Natural killer cell (primary cell): Measurements from ENCODE around the gene DDX31. TPM values are rescaled to one million over a fixed set of nuclear protein-coding genes. Genes with fewer than 3 reads are reported as not detected.

Source experiments
- ATAC-seq, 3 donors: fragments of 150-1000 bp in 2 of 3; fragments of 200-7000 bp in 1 of 3; cut with Tn5 transposase; 1 replicate in 1 of 3; 2 replicates in 2 of 3; pipeline ENCODE4 v1.10.0; 2021; ENCODE audit warnings: mild to moderate bottlenecking in 2 of 3, moderate library complexity in 2 of 3
- DNase-seq, 2 donors: peaks; one replicate each; pipeline versions ENCODE4 v3.0.0 to v3.0.0-alpha.2; 2013 to 2021; ENCODE audit warnings: mixed read lengths in 1 of 2
- H3K27ac ChIP-seq: one replicate; pipeline ENCODE4 v1.5.1; 2013; ENCODE audit warnings: mild to moderate bottlenecking, low read length
- H3K27me3 ChIP-seq: one replicate; pipeline ENCODE4 v1.6.1; 2013; ENCODE audit warnings: low read length; ENCODE audit not compliant: control insufficient read depth, insufficient read depth
- H3K36me3 ChIP-seq: one replicate; pipeline ENCODE4 v1.6.1; 2013; ENCODE audit warnings: low read length; ENCODE audit not compliant: control insufficient read depth, insufficient read depth
- H3K4me1 ChIP-seq: one replicate; pipeline ENCODE4 v1.6.1; 2013; ENCODE audit warnings: low read length; ENCODE audit not compliant: control insufficient read depth, insufficient read depth
- H3K4me3 ChIP-seq: one replicate; pipeline ENCODE4 v1.5.1; 2013; ENCODE audit warnings: low read length
- H3K9me3 ChIP-seq: one replicate; pipeline ENCODE4 v1.6.1; 2013; ENCODE audit warnings: low read length; ENCODE audit not compliant: control insufficient read depth, insufficient read depth
- H3K27ac Mint-ChIP-seq, 2 donors: one replicate each; pipeline ENCODE4 v1.8.0; 2022; ENCODE audit warnings: mild to moderate bottlenecking in 2 of 2, mixed read lengths in 2 of 2, moderate library complexity in 1 of 2
- H3K27me3 Mint-ChIP-seq, 2 donors: one replicate each; pipeline ENCODE4 v1.8.0; 2022; ENCODE audit warnings: low read depth in 2 of 2, mixed read lengths in 2 of 2
- H3K36me3 Mint-ChIP-seq: one replicate; pipeline ENCODE4 v1.8.0; 2022; ENCODE audit warnings: mixed read lengths
- H3K4me1 Mint-ChIP-seq, 2 donors: one replicate each; pipeline ENCODE4 v1.8.0; 2022; ENCODE audit warnings: mixed read lengths in 2 of 2
- H3K4me3 Mint-ChIP-seq: one replicate; pipeline ENCODE4 v1.8.0; 2022; ENCODE audit warnings: mild to moderate bottlenecking, moderate library complexity, mixed read lengths
- H3K9me3 Mint-ChIP-seq, 2 donors: one replicate each; pipeline ENCODE4 v1.8.0; 2022; ENCODE audit warnings: mixed read lengths in 2 of 2
- WGBS: methylation state at CpG from one replicate; pipeline ENCODE4 v1.1.7; 2013; ENCODE audit warnings: missing lambda C conversion rate; ENCODE audit not compliant: insufficient coverage; 5-methylcytosine and 5-hydroxymethylcytosine counted together
- intact Hi-C: fragments of 100-400 bp; cut with micrococcal nuclease; formaldehyde crosslinking; loops from one replicate; pipeline ENCODE4 v1.14.2; 2022
- total RNA-seq, 4 donors: library from RNA; stranded (reverse); fragments of 120-200 nt in 1 of 4; gene quantifications; one replicate each; pipeline versions ENCODE4 v1.2.3 to v1.2.4, GENCODE V29; 2013 to 2022
- TF ChIP-seq, protein P1 (sequence below): fragments of 200-600 bp; IDR thresholded peaks from one replicate; pipeline ENCODE4 v1.8.0; 2022; ENCODE audit warnings: antibody characterized with exemption

Gene DDX31
- total RNA-seq, 3 donors from 2014 or later (not counting 1 experiment from before 2014, with no cell fraction given) = 6.5 to 12.2 (median 11.5) TPM

GRCh38 chr9:132548751-132549640, 120.8 kb downstream of the DDX31 start:
- no peak overlapping the region for H3K27ac ChIP-seq
- no peaks in the 10 kb centered on the region for H3K36me3 ChIP-seq
- peaks cover 0 to 4% of the 10 kb centered on the region in 2 donors for H3K4me1 Mint-ChIP-seq
- H3K9me3 Mint-ChIP-seq = no peaks in the 10 kb centered on the region
- peaks cover 21 to 36% of the 10 kb centered on the region in 2 donors for H3K27me3 Mint-ChIP-seq
- H3K4me1 ChIP-seq = peaks cover 7% of the 10 kb centered on the region
- no peak overlapping the region for H3K27ac Mint-ChIP-seq
- H3K9me3 ChIP-seq = no peaks in the 10 kb centered on the region
- intact Hi-C loops = no loop called here
- H3K27me3 ChIP-seq = peaks cover 10% of the 10 kb centered on the region
- DNase-seq (no peak), ATAC-seq (no peak)
- TF ChIP-seq, protein P1, sequence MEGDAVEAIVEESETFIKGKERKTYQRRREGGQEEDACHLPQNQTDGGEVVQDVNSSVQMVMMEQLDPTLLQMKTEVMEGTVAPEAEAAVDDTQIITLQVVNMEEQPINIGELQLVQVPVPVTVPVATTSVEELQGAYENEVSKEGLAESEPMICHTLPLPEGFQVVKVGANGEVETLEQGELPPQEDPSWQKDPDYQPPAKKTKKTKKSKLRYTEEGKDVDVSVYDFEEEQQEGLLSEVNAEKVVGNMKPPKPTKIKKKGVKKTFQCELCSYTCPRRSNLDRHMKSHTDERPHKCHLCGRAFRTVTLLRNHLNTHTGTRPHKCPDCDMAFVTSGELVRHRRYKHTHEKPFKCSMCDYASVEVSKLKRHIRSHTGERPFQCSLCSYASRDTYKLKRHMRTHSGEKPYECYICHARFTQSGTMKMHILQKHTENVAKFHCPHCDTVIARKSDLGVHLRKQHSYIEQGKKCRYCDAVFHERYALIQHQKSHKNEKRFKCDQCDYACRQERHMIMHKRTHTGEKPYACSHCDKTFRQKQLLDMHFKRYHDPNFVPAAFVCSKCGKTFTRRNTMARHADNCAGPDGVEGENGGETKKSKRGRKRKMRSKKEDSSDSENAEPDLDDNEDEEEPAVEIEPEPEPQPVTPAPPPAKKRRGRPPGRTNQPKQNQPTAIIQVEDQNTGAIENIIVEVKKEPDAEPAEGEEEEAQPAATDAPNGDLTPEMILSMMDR = no peak
- no peak overlapping the region for H3K4me3 Mint-ChIP-seq
- H3K36me3 Mint-ChIP-seq = no peaks in the 10 kb centered on the region
- 80% methylated on average over 17 of the region's 17 CpGs for WGBS
- H3K4me3 ChIP-seq = no peak overlapping the region

- Mint-ChIP-seq H3K9me3 (no peaks in the 10 kb centered on the region), H3K27me3 (peaks cover 21 to 36% of the 10 kb centered on the region in 2 donors), H3K4me3 (no peak overlapping the region), H3K4me1 (peaks cover 0 to 4% of the 10 kb centered on the region in 2 donors), H3K36me3 (no peaks in the 10 kb centered on the region), H3K27ac (no peak overlapping the region)
- no peaks in the 10 kb centered on the region for H3K9me3 ChIP-seq
- ATAC-seq = no peak
- peaks cover 7% of the 10 kb centered on the region for H3K4me1 ChIP-seq
- no peak overlapping the region for H3K27ac ChIP-seq
- no peak overlapping the region for H3K4me3 ChIP-seq
- peaks cover 10% of the 10 kb centered on the region for H3K27me3 ChIP-seq
- H3K36me3 ChIP-seq = no peaks in the 10 kb centered on the region
- TF ChIP-seq, protein P1 = no peak
- intact Hi-C loops = no loop called here
- 89% methylated on average over 20 of the region's 21 CpGs for WGBS
- DNase-seq = no peak
Observed at GRCh38 chr9:132547976-132548730, 121.6 kb downstream of the DDX31 start.

DNA sequence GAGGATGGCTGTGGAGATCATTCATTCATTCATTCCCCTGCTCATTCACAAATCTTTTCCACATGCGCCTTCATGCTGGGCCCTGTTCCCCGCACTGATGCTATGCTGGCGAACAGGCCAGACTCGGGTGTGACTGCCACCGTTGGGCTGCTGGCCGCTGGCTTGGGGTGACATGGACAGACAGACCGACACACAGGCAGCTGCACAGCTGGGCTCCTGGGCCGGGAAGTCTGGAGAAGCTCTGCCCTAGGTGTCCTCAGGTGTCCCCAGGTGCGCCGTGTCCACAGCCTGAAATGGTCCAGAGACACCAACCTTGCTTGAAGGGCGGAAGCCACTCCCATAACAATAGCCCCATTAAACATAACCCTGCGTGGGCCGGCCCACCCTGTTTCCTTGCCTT, 122.3 kb downstream of the DDX31 start:
- DNase-seq (no peak), ATAC-seq (no peak)
- H3K9me3 Mint-ChIP-seq = no peaks in the 10 kb centered on the region
- intact Hi-C loops = no loop called here
- Histone ChIP-seq H3K36me3 (no peaks in the 10 kb centered on the region), H3K27me3 (peaks cover 10% of the 10 kb centered on the region), H3K4me3 (no peak overlapping the region), H3K4me1 (peaks cover 7% of the 10 kb centered on the region), H3K27ac (no peak overlapping the region), H3K9me3 (no peaks in the 10 kb centered on the region)
- peaks cover 21 to 36% of the 10 kb centered on the region in 2 donors for H3K27me3 Mint-ChIP-seq
- 92% methylated on average over 13 of the region's 13 CpGs for WGBS
- TF ChIP-seq, protein P1 = no peak
- no peaks in the 10 kb centered on the region for H3K36me3 Mint-ChIP-seq
- no peak overlapping the region for H3K27ac Mint-ChIP-seq
- H3K4me1 Mint-ChIP-seq = peaks cover 0 to 4% of the 10 kb centered on the region in 2 donors
- no peak overlapping the region for H3K4me3 Mint-ChIP-seq
